AG09309 (cell line): ENCODE results near the gene CACNA1A.
"Not testable (repeated sequence)": the region's sequence is repeated elsewhere in the genome, so short reads cannot be mapped to it uniquely, and the experiment has no call there.

ENCODE experiments used
- DNase-seq: peaks from one replicate; pipeline ENCODE4 v3.0.0-alpha.2; 2010; ENCODE audit warnings: low read depth
- H3K4me3 ChIP-seq: 2 replicates; pipeline ENCODE4 v1.5.1; 2011; ENCODE audit warnings: mild to moderate bottlenecking, low read depth, low read length, moderate library complexity; ENCODE audit not compliant: control insufficient read depth
- TF ChIP-seq, protein P1 (sequence below): IDR thresholded peaks from 2 replicates; pipeline ENCODE4 v1.5.1; 2011; ENCODE audit warnings: mild to moderate bottlenecking, low read depth, low read length, inconsistent platforms; ENCODE audit not compliant: insufficient read depth, control insufficient read depth; ENCODE audit errors: missing control alignments

CACNA1A gene

GRCh38 chr19:13190781-13191540 lies 315.3 kb downstream of the CACNA1A start:
- no peak overlapping the region for H3K4me3 ChIP-seq
- DNase-seq = no peak
- TF ChIP-seq, protein P1, sequence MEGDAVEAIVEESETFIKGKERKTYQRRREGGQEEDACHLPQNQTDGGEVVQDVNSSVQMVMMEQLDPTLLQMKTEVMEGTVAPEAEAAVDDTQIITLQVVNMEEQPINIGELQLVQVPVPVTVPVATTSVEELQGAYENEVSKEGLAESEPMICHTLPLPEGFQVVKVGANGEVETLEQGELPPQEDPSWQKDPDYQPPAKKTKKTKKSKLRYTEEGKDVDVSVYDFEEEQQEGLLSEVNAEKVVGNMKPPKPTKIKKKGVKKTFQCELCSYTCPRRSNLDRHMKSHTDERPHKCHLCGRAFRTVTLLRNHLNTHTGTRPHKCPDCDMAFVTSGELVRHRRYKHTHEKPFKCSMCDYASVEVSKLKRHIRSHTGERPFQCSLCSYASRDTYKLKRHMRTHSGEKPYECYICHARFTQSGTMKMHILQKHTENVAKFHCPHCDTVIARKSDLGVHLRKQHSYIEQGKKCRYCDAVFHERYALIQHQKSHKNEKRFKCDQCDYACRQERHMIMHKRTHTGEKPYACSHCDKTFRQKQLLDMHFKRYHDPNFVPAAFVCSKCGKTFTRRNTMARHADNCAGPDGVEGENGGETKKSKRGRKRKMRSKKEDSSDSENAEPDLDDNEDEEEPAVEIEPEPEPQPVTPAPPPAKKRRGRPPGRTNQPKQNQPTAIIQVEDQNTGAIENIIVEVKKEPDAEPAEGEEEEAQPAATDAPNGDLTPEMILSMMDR = no peak

DNA sequence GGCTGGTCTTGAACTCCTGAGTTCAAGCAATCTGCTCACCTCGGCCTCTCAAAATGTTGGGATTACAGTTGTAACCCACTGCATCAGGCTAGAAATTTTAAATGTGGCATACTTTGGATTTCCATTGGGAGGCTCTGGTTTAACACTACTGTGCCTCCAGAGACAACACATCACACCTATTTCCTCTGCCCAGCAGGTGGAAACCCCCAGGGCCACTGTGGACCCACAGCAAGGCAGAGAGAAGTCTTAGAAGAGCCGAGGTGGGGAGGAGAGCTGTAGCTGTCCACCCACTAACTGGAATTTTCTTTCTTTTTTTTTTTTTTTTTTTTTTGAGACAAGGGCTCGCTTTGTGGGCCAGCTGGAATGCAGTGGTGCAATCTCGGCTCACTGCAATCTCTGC lies 316.7 kb downstream of the CACNA1A start:
- TF ChIP-seq, protein P1 = no peak
- DNase-seq = no peak

DNA sequence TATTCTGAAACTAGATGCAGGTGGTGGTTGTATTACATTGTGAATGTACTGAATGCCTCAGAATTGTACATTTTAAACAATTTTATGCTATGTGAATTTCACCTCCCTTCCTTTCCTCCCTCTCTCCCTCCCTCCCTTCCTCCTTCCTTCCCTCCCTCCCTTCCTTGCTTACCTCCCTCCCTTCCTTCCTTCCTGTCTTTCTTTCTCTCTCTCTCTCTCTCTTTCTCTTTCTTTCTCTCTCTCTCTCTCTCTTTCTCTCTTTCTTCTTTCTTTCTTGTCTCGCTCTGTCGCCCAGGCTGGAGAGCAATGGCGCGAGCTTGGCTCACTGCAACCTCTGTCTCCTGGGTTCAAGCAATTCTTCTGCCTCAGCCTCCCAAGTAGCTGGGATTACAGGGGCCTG lies 318.9 kb downstream of the CACNA1A start:
- H3K4me3 ChIP-seq = no peak overlapping the region
- DNase-seq = no peak
- TF ChIP-seq, protein P1 = no peak

More for the DNA sequence above, 316.7 kb downstream of the CACNA1A start:
- no peak overlapping the region for H3K4me3 ChIP-seq

DNA sequence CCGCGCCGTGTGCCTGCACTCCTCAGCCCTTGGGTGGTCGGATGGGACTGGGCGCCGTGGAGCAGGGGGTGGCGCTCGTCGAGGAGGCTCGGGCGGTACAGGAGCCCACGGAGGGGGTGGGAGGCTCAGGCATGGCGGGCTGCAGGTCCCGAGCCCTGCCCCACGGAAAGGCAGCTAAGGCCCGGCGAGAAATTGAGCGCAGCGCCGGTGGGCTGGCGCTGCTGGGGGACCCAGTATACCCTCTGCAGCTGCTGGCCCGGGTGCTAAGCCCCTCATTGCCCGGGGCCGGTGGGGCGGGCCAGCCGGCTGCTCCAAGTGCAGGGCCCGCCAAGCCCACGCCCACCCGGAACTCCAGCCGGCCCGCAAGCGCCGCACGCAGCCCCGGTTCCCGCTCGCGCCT lies 319.6 kb downstream of the CACNA1A start:
- not testable (repeated sequence) for H3K4me3 ChIP-seq, DNase-seq

DNA sequence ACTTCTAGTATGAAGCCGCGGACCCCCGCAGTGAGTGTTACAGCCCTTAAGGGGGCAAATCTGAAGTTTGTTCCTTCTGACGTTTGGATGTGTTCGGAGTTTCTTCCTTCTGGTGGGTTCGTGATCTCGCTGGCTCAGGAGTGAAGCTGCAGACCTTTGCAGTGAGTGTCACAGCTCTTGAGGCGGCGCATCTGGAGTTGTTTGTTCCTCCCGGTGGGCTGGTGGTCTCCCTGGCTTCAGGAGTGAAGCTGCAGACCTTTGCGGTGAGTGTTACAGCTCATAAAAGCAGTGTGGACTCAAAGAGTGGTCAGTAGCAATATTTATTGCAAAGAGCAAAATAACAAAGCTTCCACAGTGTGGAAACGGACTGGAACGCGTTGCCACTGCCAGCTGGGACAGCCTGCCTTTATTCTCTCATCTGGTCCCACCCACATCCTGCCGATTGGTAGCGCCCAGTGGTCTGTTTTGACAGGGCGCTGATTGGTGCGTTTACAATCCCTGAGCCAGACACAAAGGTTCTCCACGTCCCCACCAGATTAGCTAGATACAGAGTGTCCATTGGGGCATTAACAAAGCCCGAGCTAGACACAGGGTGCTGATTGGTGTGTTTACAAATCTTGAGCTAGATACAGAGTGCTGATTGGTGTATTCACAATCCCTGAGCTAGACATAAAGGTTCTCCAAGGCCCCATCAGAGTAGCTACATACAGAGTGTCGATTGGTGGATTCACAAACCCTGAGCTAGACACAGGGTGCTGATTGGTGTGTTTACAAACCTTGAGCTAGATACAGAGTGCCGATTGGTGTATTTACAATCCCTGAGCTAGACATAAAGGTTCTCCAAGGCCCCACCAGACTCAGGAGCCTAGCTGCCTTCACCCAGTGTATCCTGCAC lies 320.3 kb downstream of the CACNA1A start:
- H3K4me3 ChIP-seq, DNase-seq: not testable (repeated sequence)

- H3K4me3 ChIP-seq, DNase-seq: not testable (repeated sequence)
These were observed 321.4 kb downstream of the CACNA1A start for GRCh38 chr19:13184926-13185325.

GRCh38 chr19:13181747-13182388 lies 324.4 kb downstream of the CACNA1A start:
- H3K4me3 ChIP-seq = no peak overlapping the region

DNA sequence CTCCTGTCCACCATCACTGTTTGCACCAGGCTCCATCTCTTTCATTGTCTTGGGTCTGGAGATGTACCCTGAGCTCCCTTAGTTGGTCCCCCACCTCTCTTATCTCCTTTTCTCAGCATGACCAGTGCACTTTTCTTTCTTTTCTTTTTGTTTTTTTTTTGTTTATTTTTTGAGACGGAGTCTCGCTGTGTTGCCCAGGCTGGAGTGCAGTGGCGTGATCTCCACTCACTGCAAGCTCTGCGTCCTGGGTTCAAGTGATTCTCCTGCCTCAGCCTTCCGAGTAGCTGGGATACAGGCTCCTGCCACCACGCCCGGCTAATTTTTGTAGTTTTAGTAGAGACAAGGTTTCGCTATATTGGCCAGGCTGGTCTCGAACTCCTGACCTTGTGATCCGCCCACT lies 328.0 kb downstream of the CACNA1A start:
- not testable (repeated sequence) for DNase-seq, H3K4me3 ChIP-seq

More at GRCh38 chr19:13181747-13182388, 324.4 kb downstream of the CACNA1A start:
- TF ChIP-seq, protein P1 = no peak
- no peak for DNase-seq

DNA sequence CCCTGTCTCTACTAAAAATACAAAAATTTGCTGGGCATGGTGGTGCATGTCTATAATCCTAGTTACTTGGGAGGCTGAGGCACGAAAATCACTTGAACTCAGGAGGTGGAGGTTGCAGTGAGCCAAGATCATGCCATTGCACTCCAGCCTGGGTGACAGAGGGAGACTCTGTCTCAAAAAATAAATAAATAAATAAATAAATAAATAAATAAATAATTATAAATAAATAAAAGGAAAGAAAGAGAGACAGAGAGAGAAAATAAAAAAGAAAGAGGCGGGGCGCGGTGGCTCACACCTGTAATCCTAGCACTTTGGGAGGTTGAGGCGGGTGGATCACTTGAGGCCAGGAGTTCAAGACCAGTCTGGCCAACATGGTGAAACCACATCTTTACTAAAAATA lies 328.7 kb downstream of the CACNA1A start:
- not testable (repeated sequence) for H3K4me3 ChIP-seq, DNase-seq
